Parathyroid adenoma (tissue), 2 donors: Measurements from ENCODE around the gene ADGRD1.

Experiments used
- H2AFZ ChIP-seq: fragments of 300-600 bp; sonication (generic); one replicate; pipeline ENCODE4 v1.7.0; 2017; ENCODE audit warnings: antibody characterized with exemption, mild to moderate bottlenecking
- H3K27ac ChIP-seq: fragments of 300-600 bp; sonication (generic); one replicate; pipeline ENCODE4 v1.7.0; 2017
- H3K27me3 ChIP-seq: fragments of 300-600 bp; sonication (generic); one replicate; pipeline ENCODE4 v1.7.0; 2017; ENCODE audit warnings: low read length; ENCODE audit not compliant: control insufficient read depth, insufficient read depth
- H3K36me3 ChIP-seq: fragments of 300-600 bp; sonication (generic); one replicate; pipeline ENCODE4 v1.7.0; 2017; ENCODE audit warnings: low read length; ENCODE audit not compliant: control insufficient read depth, insufficient read depth
- H3K4me1 ChIP-seq: fragments of 300-600 bp; sonication (generic); one replicate; pipeline ENCODE4 v1.7.0; 2017; ENCODE audit warnings: control low read depth
- H3K4me2 ChIP-seq: fragments of 300-600 bp; sonication (generic); one replicate; pipeline ENCODE4 v1.7.0; 2017; ENCODE audit warnings: low read length
- H3K4me3 ChIP-seq: fragments of 300-600 bp; sonication (generic); one replicate; pipeline ENCODE4 v1.7.0; 2017; ENCODE audit warnings: low read depth, low read length
- H3K79me2 ChIP-seq: fragments of 300-600 bp; sonication (generic); one replicate; pipeline ENCODE4 v1.7.0; 2017; ENCODE audit warnings: control low read depth
- H3K9ac ChIP-seq: fragments of 300-600 bp; sonication (generic); one replicate; pipeline ENCODE4 v1.7.0; 2017; ENCODE audit warnings: mild to moderate bottlenecking
- H3K9me3 ChIP-seq: fragments of 300-600 bp; sonication (generic); one replicate; pipeline ENCODE4 v1.7.0; 2017; ENCODE audit warnings: low read length; ENCODE audit not compliant: control insufficient read depth
- CTCF ChIP-seq: fragments of 300-600 bp; sonication (generic); IDR thresholded peaks from one replicate; pipeline ENCODE4 v1.7.0; 2017; ENCODE audit warnings: antibody characterized with exemption, mild to moderate bottlenecking
- donor health status: primary hyperparathyroidism.

ADGRD1 gene

DNA sequence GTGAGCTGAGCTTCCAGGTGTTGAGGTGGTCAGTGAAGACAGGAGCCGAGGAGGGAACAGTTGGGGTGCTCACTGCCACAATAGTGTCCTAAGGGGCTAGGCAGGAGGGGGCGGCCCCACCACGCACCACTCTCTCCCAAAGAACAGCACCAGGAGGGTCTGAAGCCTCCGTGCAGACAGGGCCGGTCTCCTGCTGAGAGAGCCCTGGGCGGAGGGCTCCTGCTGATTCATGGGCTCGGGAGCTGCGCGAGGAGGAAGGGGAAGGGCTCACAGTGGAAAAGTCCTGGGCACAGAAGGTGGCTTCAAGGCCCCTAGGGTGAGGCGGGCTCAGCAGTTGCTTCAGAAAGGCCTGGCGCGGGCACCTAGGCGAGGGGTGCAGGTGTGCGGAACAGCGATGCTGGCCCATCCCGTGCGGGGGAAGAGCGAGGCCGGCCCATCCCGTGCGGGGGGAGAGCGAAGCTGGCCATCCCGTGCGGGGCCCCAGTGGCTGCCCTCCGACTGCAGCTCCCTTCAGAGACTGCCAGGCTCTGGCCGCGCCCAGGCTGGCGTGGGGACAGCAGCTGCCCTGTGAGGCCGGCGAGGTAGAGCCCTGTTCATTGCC lies 176.7 kb downstream of the ADGRD1 start:
- H3K9me3 ChIP-seq: no peaks in the 10 kb centered on the region
- no peaks in the 10 kb centered on the region for H3K36me3 ChIP-seq
- no peak overlapping the region for H3K9ac ChIP-seq
- TF ChIP-seq CTCF: no peak
- H3K27me3 ChIP-seq: no peaks in the 10 kb centered on the region
- peaks cover 4% of the 10 kb centered on the region for H3K4me1 ChIP-seq
- no peak overlapping the region for H3K4me2 ChIP-seq
- H3K27ac ChIP-seq: no peak overlapping the region
- H2AFZ ChIP-seq: no peak overlapping the region
- no peaks in the 10 kb centered on the region for H3K79me2 ChIP-seq
- no peak overlapping the region for H3K4me3 ChIP-seq

- no peak overlapping the region for H3K4me3 ChIP-seq
- TF ChIP-seq CTCF: no peak
- H3K4me1 ChIP-seq: peaks cover 4% of the 10 kb centered on the region
- no peaks in the 10 kb centered on the region for H3K27me3 ChIP-seq
- H3K27ac ChIP-seq: no peak overlapping the region
- no peaks in the 10 kb centered on the region for H3K79me2 ChIP-seq
- no peaks in the 10 kb centered on the region for H3K36me3 ChIP-seq
- H3K9me3 ChIP-seq: no peaks in the 10 kb centered on the region
- H3K4me2 ChIP-seq: no peak overlapping the region
- no peak overlapping the region for H3K9ac ChIP-seq
- H2AFZ ChIP-seq: no peak overlapping the region
Measured at GRCh38 chr12:131131077-131131807, 177.5 kb downstream of the ADGRD1 start.

GRCh38 chr12:131131808-131132117 lies 178.1 kb downstream of the ADGRD1 start:
- H3K9me3 ChIP-seq: no peaks in the 10 kb centered on the region
- peaks cover 4% of the 10 kb centered on the region for H3K4me1 ChIP-seq
- TF ChIP-seq CTCF: no peak
- H3K36me3 ChIP-seq: no peaks in the 10 kb centered on the region
- no peaks in the 10 kb centered on the region for H3K27me3 ChIP-seq
- H3K9ac ChIP-seq: no peak overlapping the region
- no peak overlapping the region for H3K4me3 ChIP-seq
- H3K4me2 ChIP-seq: no peak overlapping the region
- H2AFZ ChIP-seq: peak overlapping the region; percentile 47
- H3K79me2 ChIP-seq: no peaks in the 10 kb centered on the region
- H3K27ac ChIP-seq: no peak overlapping the region

DNA sequence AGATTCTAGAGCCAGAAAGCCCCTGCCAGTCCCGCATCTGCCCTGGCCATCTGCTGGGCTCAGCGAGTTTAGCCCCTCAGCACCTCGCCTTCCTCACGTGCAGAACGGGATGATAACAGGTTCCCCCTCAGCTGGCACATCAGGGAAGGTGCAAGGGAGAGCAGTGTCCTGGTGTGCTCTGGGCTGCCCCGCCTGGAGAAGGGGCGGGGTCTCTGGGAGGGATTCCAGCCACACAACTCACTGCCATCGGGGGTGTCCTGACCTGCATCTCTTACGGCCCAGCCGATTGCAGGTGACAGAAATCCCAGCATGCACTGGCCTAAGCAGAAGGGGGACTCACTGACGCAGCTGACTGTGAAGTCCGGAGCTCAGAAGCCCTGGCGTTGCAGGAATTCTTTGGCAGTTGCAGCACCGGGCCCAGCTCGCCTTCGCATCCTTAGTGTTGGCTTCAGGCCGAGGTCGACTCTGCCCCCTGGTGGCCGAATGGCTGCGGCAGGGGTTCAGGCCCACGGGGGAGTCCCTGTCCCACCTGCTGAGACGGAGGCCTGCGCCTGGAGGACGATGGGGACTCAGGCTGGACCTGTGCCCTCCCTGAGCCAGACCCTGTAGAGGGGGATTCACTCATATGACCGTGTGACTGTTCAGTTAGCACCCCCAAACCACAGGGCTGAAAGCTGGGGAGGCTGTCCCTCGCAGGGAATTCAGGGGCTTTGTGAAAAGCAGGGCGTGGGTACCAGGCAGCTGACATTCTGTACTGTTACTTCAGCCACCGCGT lies 178.6 kb downstream of the ADGRD1 start:
- no peak overlapping the region for H3K27ac ChIP-seq
- H3K4me3 ChIP-seq: no peak overlapping the region
- H3K9ac ChIP-seq: no peak overlapping the region

More for the DNA sequence above, 178.6 kb downstream of the ADGRD1 start:
- H2AFZ ChIP-seq: peak overlapping the region; percentile 47
- peak; percentile 85 for TF ChIP-seq CTCF
- no peaks in the 10 kb centered on the region for H3K9me3 ChIP-seq
- no peaks in the 10 kb centered on the region for H3K36me3 ChIP-seq
- peaks cover 4% of the 10 kb centered on the region for H3K4me1 ChIP-seq
- H3K79me2 ChIP-seq: no peaks in the 10 kb centered on the region
- H3K4me2 ChIP-seq: no peak overlapping the region
- H3K27me3 ChIP-seq: no peaks in the 10 kb centered on the region
